SK-N-SH (cell line): ENCODE data around the gene ABR. TPM values are rescaled to one million over a fixed set of nuclear protein-coding genes. Genes with fewer than 3 reads are reported as not detected.

ENCODE experiments used
- CTCF ChIA-PET: fragments of 300-600, 350-600 bp; formaldehyde crosslinking; extraction: SDS; loops from one replicate; lab custom pipeline; 2021; lab: Yijun Ruan, JAX
- POLR2A ChIA-PET: fragments of 350-600 bp; sonication (Branson Sonifier 250); formaldehyde crosslinking; extraction: SDS; loops from one replicate; lab custom pipeline; 2020; ENCODE audit warnings: antibody characterized with exemption, inconsistent platforms; lab: Yijun Ruan, JAX
- DNase-seq: peaks from one replicate; pipeline ENCODE4 v3.0.0; 2012
- H2AFZ ChIP-seq: fragments of 200-600 bp; sonication (generic); 2 replicates; pipeline ENCODE4 v1.8.1; 2016; ENCODE audit warnings: antibody characterized with exemption, mild to moderate bottlenecking, low read depth
- H3F3A ChIP-seq: fragments of 200-600 bp; sonication (generic); replicated peaks from 2 replicates; pipeline ENCODE3; 2016; ENCODE audit warnings: antibody characterized with exemption, mild to moderate bottlenecking; ENCODE audit not compliant: insufficient read depth
- H3K27ac ChIP-seq, 2 experiments: fragments of 200-500 bp in 1 of 2; fragments of 200-600 bp in 1 of 2; sonication (Bioruptor generic) in 1 of 2; sonication (generic), shearing (Covaris generic) in 1 of 2; 2 replicates each; pipeline versions ENCODE4 v1.5.1 to v1.6.1; 2014 to 2016; ENCODE audit warnings: low read depth in 2 of 2, inconsistent platforms in 1 of 2, low read length in 1 of 2, mild to moderate bottlenecking in 1 of 2, mixed read lengths in 1 of 2
- H3K27me3 ChIP-seq: fragments of 200-600 bp; sonication (generic), shearing (Covaris generic); 2 replicates; pipeline ENCODE4 v1.6.1; 2016; ENCODE audit warnings: mixed run types; ENCODE audit not compliant: insufficient read depth
- H3K36me3 ChIP-seq, 2 experiments: fragments of 200-500 bp in 1 of 2; fragments of 200-600 bp in 1 of 2; sonication (Bioruptor generic) in 1 of 2; sonication (generic) in 1 of 2; replicated peaks in 1 of 2; 2 replicates each; pipeline versions ENCODE3 to v1.5.1; 2014 to 2016; ENCODE audit warnings: low read length in 1 of 2, mild to moderate bottlenecking in 1 of 2; ENCODE audit not compliant: insufficient read depth in 2 of 2, control insufficient read depth in 1 of 2
- H3K4me1 ChIP-seq, 2 experiments: fragments of 200-500 bp in 1 of 2; fragments of 200-600 bp in 1 of 2; sonication (Bioruptor generic) in 1 of 2; sonication (generic), shearing (Covaris generic) in 1 of 2; 2 replicates each; pipeline versions ENCODE4 v1.5.1 to v1.6.1; 2014 to 2016; ENCODE audit warnings: low read depth in 1 of 2, low read length in 1 of 2, mixed run types in 1 of 2; ENCODE audit not compliant: insufficient read depth in 2 of 2, control insufficient read depth in 1 of 2
- H3K4me2 ChIP-seq: fragments of 200-600 bp; sonication (generic), shearing (Covaris generic); 2 replicates; pipeline ENCODE4 v1.6.1; 2017; ENCODE audit warnings: mixed run types
- H3K4me3 ChIP-seq, 2 experiments: fragments of 200-500 bp in 1 of 2; fragments of 200-600 bp in 1 of 2; sonication (Bioruptor generic) in 1 of 2; sonication (generic), shearing (Covaris generic) in 1 of 2; 2 replicates each; pipeline versions ENCODE4 v1.5.1 to v1.8.1; 2014 to 2016; ENCODE audit warnings: low read depth in 2 of 2, inconsistent platforms in 1 of 2, low read length in 1 of 2, mild to moderate bottlenecking in 1 of 2, mixed read lengths in 1 of 2, moderate library complexity in 1 of 2
- H3K79me2 ChIP-seq: fragments of 200-600 bp; sonication (generic); 2 replicates; pipeline ENCODE4 v1.8.1; 2017; ENCODE audit warnings: mild to moderate bottlenecking; ENCODE audit not compliant: insufficient read depth
- H3K9ac ChIP-seq: fragments of 200-600 bp; sonication (generic); 2 replicates; pipeline ENCODE4 v1.6.1; 2017; ENCODE audit warnings: mixed run types
- H3K9me2 ChIP-seq: fragments of 200-600 bp; sonication (generic); 2 replicates; pipeline ENCODE4 v1.6.1; 2017; ENCODE audit warnings: mixed run types
- H3K9me3 ChIP-seq: fragments of 200-600 bp; sonication (generic); 2 replicates; pipeline ENCODE4 v1.6.1; 2017; ENCODE audit warnings: mixed run types, mild to moderate bottlenecking, moderate library complexity
- H4K20me1 ChIP-seq: fragments of 200-600 bp; sonication (generic); 2 replicates; pipeline ENCODE4 v1.6.1; 2017; ENCODE audit warnings: mild to moderate bottlenecking, mixed run types; ENCODE audit not compliant: insufficient read depth
- ELF1 ChIP-seq: IDR thresholded peaks from 2 replicates; pipeline ENCODE4 v1.4.0; 2012
- EP300 ChIP-seq, 2 experiments: IDR thresholded peaks; 2 replicates each; pipeline versions ENCODE4 v1.4.0 to v1.6.1; 2012; ENCODE audit warnings: borderline replicate concordance in 1 of 2, low read depth in 1 of 2, low read length in 1 of 2
- EZH2phosphoT487 ChIP-seq: fragments of 200-600 bp; sonication (generic); IDR thresholded peaks from 2 replicates; pipeline ENCODE4 v1.6.1; 2017; ENCODE audit warnings: low read depth, mixed run types, mild to moderate bottlenecking, antibody characterized with exemption, moderate library complexity, borderline replicate concordance
- FOSL2 ChIP-seq: IDR thresholded peaks from 2 replicates; pipeline ENCODE4 v1.4.0; 2012; ENCODE audit warnings: low read depth, mild to moderate bottlenecking, moderate library complexity, borderline replicate concordance
- FOXJ3 ChIP-seq: sonication (generic); formaldehyde crosslinking; IDR thresholded peaks from 2 replicates; pipeline ENCODE4 v1.5.1; 2020; ENCODE audit warnings: mild to moderate bottlenecking, missing genetic modification reagents
- FOXM1 ChIP-seq: IDR thresholded peaks from 2 replicates; pipeline ENCODE4 v1.4.0; 2012; ENCODE audit warnings: low read depth, mild to moderate bottlenecking
- GABPA ChIP-seq: IDR thresholded peaks from 2 replicates; pipeline ENCODE4 v1.4.0; 2012; ENCODE audit warnings: low read depth, mild to moderate bottlenecking
- GATA2 ChIP-seq: sonication (generic); formaldehyde crosslinking; IDR thresholded peaks from 2 replicates; pipeline ENCODE4 v1.5.0; 2020; ENCODE audit warnings: mild to moderate bottlenecking, missing genetic modification reagents
- IRF3 ChIP-seq: fragments of 150-350 bp; IDR thresholded peaks from 2 replicates; pipeline ENCODE4 v1.6.1; 2016; ENCODE audit warnings: mild to moderate bottlenecking, low read depth, low read length
- MEF2A ChIP-seq: IDR thresholded peaks from 2 replicates; pipeline ENCODE4 v1.4.0; 2012; ENCODE audit warnings: low read depth, borderline replicate concordance
- NFIC ChIP-seq: IDR thresholded peaks from 2 replicates; pipeline ENCODE4 v1.4.0; 2012; ENCODE audit warnings: borderline replicate concordance
- RFX5 ChIP-seq: IDR thresholded peaks from 2 replicates; pipeline ENCODE4 v1.6.1; 2012; ENCODE audit warnings: mild to moderate bottlenecking, improper control_type of control experiment, low read length
- SIN3A ChIP-seq: IDR thresholded peaks from 2 replicates; pipeline ENCODE4 v1.6.1; 2012; ENCODE audit warnings: low read depth, mild to moderate bottlenecking, low read length, moderate library complexity, borderline replicate concordance
- TAF1 ChIP-seq: IDR thresholded peaks from 2 replicates; pipeline ENCODE4 v1.6.1; 2012; ENCODE audit warnings: low read depth, mild to moderate bottlenecking, low read length, moderate library complexity, borderline replicate concordance
- TCF12 ChIP-seq: IDR thresholded peaks from 2 replicates; pipeline ENCODE4 v1.4.0; 2012
- TEAD4 ChIP-seq: IDR thresholded peaks from 2 replicates; pipeline ENCODE4 v1.4.0; 2012; ENCODE audit warnings: mild to moderate bottlenecking, borderline replicate concordance; ENCODE audit not compliant: insufficient read depth
- YY1 ChIP-seq: IDR thresholded peaks from 2 replicates; pipeline ENCODE4 v1.4.0; 2012; ENCODE audit warnings: low read depth, mild to moderate bottlenecking
- ZBTB33 ChIP-seq: IDR thresholded peaks from 2 replicates; pipeline ENCODE4 v1.4.0; 2012; ENCODE audit warnings: low read depth, borderline replicate concordance
- WGBS: methylation state at CpG from one replicate; pipeline ENCODE4 v1.1.6; 2017; ENCODE audit warnings: low lambda C conversion rate; 5-methylcytosine and 5-hydroxymethylcytosine counted together
- polyA plus RNA-seq, 3 experiments: library from polyadenylated mRNA; depleted of rRNA; stranded (reverse); fragments of >200 nt; gene quantifications; 2 replicates each; pipeline ENCODE4 v1.2.3, GENCODE V29; 2012
- TF ChIP-seq, protein P1 (sequence below): IDR thresholded peaks from 2 replicates; pipeline ENCODE4; 2012
- TF ChIP-seq, protein P2 (sequence below): IDR thresholded peaks from 2 replicates; pipeline ENCODE4 v1.4.0; 2012; ENCODE audit warnings: low read depth

The ABR gene
- polyA plus RNA-seq, 1 of the 3 experiments (the other 2 are of a cell fraction) = 117 TPM

DNA sequence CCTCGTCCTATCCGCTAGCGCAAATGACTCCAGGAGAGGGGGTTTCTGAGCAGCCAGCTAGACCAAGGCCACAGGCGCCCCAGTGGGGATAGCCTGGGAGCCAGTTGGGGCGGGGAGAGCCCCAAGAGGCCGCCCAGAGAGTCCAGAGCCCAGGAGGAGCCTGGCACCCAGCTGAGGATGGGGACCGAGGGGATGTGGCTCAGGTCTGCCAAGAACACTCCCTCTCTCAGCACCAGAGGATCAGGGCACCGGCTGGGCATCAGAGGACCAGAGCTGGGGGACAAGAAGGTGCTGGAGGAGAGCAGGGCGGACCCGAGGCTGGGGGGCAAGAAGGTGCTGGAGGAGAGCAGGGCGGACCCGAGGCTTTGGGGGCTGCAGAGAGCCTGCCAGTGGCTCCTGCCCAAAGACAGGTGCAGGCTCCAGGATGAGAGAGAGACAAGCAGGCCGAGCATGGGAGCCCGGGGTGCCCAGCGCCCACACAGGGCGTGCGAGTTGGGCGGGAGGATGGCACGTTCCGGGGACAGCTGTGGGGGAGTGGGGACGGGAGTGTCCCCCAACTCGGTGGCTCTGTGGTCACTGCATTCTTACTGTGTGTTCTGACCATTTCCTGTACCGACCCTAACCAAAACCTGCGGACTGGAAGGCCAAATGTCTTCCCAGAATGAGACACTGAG, 143.5 kb downstream of the ABR start:
- H3K9me3 ChIP-seq = no peaks in the 10 kb centered on the region
- TF ChIP-seq YY1 (no peak), EP300 (IDR thresholded peaks at IDR 0.05; ENCODE audit: borderline replicate concordance in 1 of 2, low read depth in 1 of 2, low read length in 1 of 2) (no peak), FOXJ3 (CRISPR knock-in tag) (no peak), MEF2A (no peak), SIN3A (no peak), IRF3 (no peak), TEAD4 (no peak), ELF1 (no peak), EZH2phosphoT487 (no peak), TCF12 (no peak), GATA2 (CRISPR knock-in tag) (no peak), NFIC (no peak)
- TF ChIP-seq, protein P1, sequence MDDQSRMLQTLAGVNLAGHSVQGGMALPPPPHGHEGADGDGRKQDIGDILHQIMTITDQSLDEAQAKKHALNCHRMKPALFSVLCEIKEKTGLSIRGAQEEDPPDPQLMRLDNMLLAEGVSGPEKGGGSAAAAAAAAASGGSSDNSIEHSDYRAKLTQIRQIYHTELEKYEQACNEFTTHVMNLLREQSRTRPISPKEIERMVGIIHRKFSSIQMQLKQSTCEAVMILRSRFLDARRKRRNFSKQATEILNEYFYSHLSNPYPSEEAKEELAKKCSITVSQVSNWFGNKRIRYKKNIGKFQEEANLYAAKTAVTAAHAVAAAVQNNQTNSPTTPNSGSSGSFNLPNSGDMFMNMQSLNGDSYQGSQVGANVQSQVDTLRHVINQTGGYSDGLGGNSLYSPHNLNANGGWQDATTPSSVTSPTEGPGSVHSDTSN = no peak
- TF ChIP-seq, protein P2, sequence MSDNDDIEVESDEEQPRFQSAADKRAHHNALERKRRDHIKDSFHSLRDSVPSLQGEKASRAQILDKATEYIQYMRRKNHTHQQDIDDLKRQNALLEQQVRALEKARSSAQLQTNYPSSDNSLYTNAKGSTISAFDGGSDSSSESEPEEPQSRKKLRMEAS = no peak
- H2AFZ ChIP-seq = no peak overlapping the region
- ChIA-PET POLR2A (no interaction called here), CTCF (interaction anchor here (1.2 to 3.2 kb wide), 3 partner anchors 20 to 55 kb away, joined by 3 to 13 read pairs (median 5); no protein-coding TSS in a partner anchor)
- no peaks in the 10 kb centered on the region for H3F3A ChIP-seq
- no peak overlapping the region for H3K4me3 ChIP-seq
- H4K20me1 ChIP-seq = peaks cover 49% of the 10 kb centered on the region
- no peak for DNase-seq
- H3K9ac ChIP-seq = no peak overlapping the region
- H3K79me2 ChIP-seq = no peaks in the 10 kb centered on the region
- H3K9me2 ChIP-seq = no peaks in the 10 kb centered on the region
- peaks cover 0 to 13% of the 10 kb centered on the region in 2 experiments for H3K36me3 ChIP-seq
- no peak overlapping the region; a peak in 1 of 4 replicates for H3K27ac ChIP-seq
- H3K4me2 ChIP-seq = no peak overlapping the region
- peaks cover 0 to 13% of the 10 kb centered on the region in 2 experiments; a peak in 1 of 4 replicates for H3K4me1 ChIP-seq
- WGBS = 91% methylated on average over 24 of the region's 24 CpGs
- no peaks in the 10 kb centered on the region for H3K27me3 ChIP-seq

GRCh38 chr17:1035546-1036170, 144.1 kb downstream of the ABR start:
- CTCF ChIA-PET = interaction anchor here (1.2 to 3.2 kb wide), 2 partner anchors 20 to 55 kb away, joined by 3 to 13 read pairs; no protein-coding TSS in a partner anchor
- no peak for TF ChIP-seq FOSL2
- TF ChIP-seq GABPA = no peak
- no peak for TF ChIP-seq NFIC
- TF ChIP-seq TEAD4 = no peak
- TF ChIP-seq MEF2A = no peak
- no peak for TF ChIP-seq FOXM1
- no peak for TF ChIP-seq RFX5
- TF ChIP-seq ZBTB33 = no peak
- no peak for TF ChIP-seq TAF1
- TF ChIP-seq, all 33 proteins: peak for 0

More at GRCh38 chr17:1035546-1036170, 144.1 kb downstream of the ABR start:
- H3K79me2 ChIP-seq = no peaks in the 10 kb centered on the region
- no peak overlapping the region for H3K9ac ChIP-seq
- 50% methylated on average over 13 of the region's 17 CpGs for WGBS
- no peaks in the 10 kb centered on the region for H3K9me3 ChIP-seq
- H3K4me1 ChIP-seq = peaks cover 0 to 19% of the 10 kb centered on the region in 2 experiments; a peak in 1 of 4 replicates
- H3K27me3 ChIP-seq = no peaks in the 10 kb centered on the region
- no peaks in the 10 kb centered on the region for H3K9me2 ChIP-seq
- POLR2A ChIA-PET = no interaction called here
- H4K20me1 ChIP-seq = peaks cover 54% of the 10 kb centered on the region
- DNase-seq = peak; percentile 52
- no peak overlapping the region; a peak in 1 of 4 replicates for H3K27ac ChIP-seq
- peaks cover 3% of the 10 kb centered on the region for H3F3A ChIP-seq
- no peak overlapping the region for H3K4me2 ChIP-seq
- H3K36me3 ChIP-seq = peaks cover 0 to 13% of the 10 kb centered on the region in 2 experiments
- H3K4me3 ChIP-seq = no peak overlapping the region
- H2AFZ ChIP-seq = no peak overlapping the region
